AG04450 (cell line): ENCODE data around the gene CLDN1. TPM values are rescaled to one million over a fixed set of nuclear protein-coding genes. Genes with fewer than 3 reads are reported as not detected.

Experiments used
- CTCF ChIA-PET: fragments of 300-600, 350-600 bp; formaldehyde crosslinking; extraction: SDS; loops from one replicate; lab custom pipeline; 2022; ENCODE audit warnings: antibody characterized with exemption, inconsistent platforms; lab: Charles Lee
- POLR2A ChIA-PET: fragments of 350-600 bp; formaldehyde crosslinking; extraction: SDS; loops from one replicate; lab custom pipeline; 2021; ENCODE audit warnings: antibody characterized with exemption, inconsistent platforms; lab: Yijun Ruan, JAX
- DNase-seq: peaks from one replicate; pipeline ENCODE4 v3.0.0-alpha.2; 2011; ENCODE audit warnings: low read depth, low spot score
- H3K27ac ChIP-seq: one replicate; pipeline ENCODE4 v1.5.1; 2012; ENCODE audit warnings: low read depth, low read length, control low read depth
- H3K27me3 ChIP-seq: one replicate; pipeline ENCODE4 v1.6.0; 2012; ENCODE audit warnings: low read length; ENCODE audit not compliant: control insufficient read depth, insufficient read depth
- H3K4me3 ChIP-seq: 2 replicates; pipeline ENCODE4 v1.5.1; 2011; ENCODE audit warnings: mild to moderate bottlenecking, low read depth, low read length, control low read depth
- H3K9me3 ChIP-seq: 2 replicates; pipeline ENCODE4 v1.5.1; 2012; ENCODE audit warnings: low read length; ENCODE audit not compliant: control insufficient read depth, insufficient read depth
- polyA minus RNA-seq: library from RNA; depleted of rRNA, polyadenylated mRNA; stranded (reverse); fragments of >200 nt; gene quantifications from 2 replicates; pipeline ENCODE4 v1.2.3, GENCODE V29; 2011; rRNA and poly(A)+ RNA removed
- polyA plus RNA-seq: library from polyadenylated mRNA; depleted of rRNA; stranded (reverse); fragments of >200 nt; gene quantifications from 2 replicates; pipeline ENCODE4 v1.2.3, GENCODE V29; 2011; rRNA removed
- TF ChIP-seq, protein P1 (sequence below): IDR thresholded peaks from 2 replicates; pipeline ENCODE4 v1.5.1; 2011; ENCODE audit warnings: low read depth, low read length, control low read depth, inconsistent platforms

The CLDN1 gene, protein sequence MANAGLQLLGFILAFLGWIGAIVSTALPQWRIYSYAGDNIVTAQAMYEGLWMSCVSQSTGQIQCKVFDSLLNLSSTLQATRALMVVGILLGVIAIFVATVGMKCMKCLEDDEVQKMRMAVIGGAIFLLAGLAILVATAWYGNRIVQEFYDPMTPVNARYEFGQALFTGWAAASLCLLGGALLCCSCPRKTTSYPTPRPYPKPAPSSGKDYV
- polyA plus RNA-seq (9.6 and 9.8 TPM in 2 replicates), polyA minus RNA-seq (9.7 and 9.8 TPM in 2 replicates)

DNA sequence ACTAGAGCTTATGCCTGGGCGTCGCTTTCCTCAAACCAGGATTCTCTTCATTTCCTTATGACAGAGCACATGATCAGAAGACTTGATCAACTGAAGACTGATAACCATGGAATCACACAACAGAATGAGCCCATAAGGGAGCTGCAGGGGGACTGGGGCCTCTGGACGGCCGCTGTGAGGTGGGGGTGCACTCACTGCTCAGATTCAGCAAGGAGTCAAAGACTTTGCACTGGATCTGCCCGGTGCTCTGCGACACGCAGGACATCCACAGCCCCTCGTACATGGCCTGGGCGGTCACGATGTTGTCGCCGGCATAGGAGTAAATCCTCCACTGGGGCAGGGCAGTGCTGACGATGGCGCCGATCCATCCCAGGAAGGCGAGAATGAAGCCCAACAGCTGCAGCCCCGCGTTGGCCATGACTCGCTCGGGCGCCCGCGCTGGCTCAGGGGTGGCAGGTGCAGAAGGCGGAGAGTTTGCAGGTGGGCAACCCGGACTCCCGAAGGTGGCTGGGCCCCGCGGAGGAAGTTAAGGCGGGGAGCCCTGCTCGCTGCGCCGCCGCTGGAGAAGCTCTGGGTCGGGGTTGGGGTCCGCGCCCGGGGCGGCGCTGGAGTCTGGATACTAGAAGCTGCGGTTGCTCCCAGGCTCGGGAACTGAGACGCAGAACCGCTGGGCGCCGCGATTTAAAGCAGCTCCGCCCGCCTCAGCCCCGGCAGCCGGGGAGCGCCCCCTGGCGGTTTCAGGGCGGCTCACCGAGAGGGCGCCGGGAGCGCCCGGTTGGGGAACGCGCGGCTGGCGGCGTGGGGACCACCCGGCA lies at the start of gene CLDN1:
Gene CLDN1 (minus strand): TSS at position 658 of the 815 bp plus-strand sequence. CDS start 240 bp downstream, at position 418.
- POLR2A ChIA-PET: no interaction called here
- H3K4me3 ChIP-seq: peak within 1 kb of the TSS; percentile 67
- peak; percentile 39 for DNase-seq
- CTCF ChIA-PET: interaction anchor here (0.5 to 5.2 kb wide), 75 partner anchors 8 to 728 kb away, joined by 3 to 105 read pairs (median 5); partner anchors contain the start of gene P3H2
- H3K27me3 ChIP-seq: no peaks in the 10 kb centered on the region
- TF ChIP-seq, protein P1, sequence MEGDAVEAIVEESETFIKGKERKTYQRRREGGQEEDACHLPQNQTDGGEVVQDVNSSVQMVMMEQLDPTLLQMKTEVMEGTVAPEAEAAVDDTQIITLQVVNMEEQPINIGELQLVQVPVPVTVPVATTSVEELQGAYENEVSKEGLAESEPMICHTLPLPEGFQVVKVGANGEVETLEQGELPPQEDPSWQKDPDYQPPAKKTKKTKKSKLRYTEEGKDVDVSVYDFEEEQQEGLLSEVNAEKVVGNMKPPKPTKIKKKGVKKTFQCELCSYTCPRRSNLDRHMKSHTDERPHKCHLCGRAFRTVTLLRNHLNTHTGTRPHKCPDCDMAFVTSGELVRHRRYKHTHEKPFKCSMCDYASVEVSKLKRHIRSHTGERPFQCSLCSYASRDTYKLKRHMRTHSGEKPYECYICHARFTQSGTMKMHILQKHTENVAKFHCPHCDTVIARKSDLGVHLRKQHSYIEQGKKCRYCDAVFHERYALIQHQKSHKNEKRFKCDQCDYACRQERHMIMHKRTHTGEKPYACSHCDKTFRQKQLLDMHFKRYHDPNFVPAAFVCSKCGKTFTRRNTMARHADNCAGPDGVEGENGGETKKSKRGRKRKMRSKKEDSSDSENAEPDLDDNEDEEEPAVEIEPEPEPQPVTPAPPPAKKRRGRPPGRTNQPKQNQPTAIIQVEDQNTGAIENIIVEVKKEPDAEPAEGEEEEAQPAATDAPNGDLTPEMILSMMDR: peak; percentile 85
- H3K27ac ChIP-seq: no peak within 1 kb of the TSS
- H3K9me3 ChIP-seq: no peaks in the 10 kb centered on the region

DNA sequence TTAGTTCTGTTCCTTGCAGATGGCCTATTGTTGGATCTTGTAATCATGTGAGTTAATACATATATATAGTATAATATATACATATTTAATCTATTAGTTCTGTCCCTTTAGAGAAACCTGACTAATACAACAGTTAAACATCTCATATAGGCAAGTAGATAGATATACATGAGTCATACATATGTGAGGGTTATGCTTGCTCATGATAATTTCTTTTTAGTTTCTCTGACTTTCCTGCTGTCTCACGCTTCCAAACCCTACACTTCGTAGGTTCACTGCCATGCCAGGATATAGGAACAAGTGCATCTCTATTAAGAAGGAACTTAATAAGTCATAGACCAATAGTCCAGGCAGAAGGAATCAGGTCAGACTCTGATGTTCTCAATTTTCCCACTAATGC lies 48.9 kb upstream of the CLDN1 start:
- CTCF ChIA-PET: no interaction called here
- Histone ChIP-seq H3K27me3 (no peaks in the 10 kb centered on the region), H3K4me3 (no peak overlapping the region), H3K9me3 (no peaks in the 10 kb centered on the region), H3K27ac (no peak overlapping the region)
- TF ChIP-seq, protein P1: no peak
- POLR2A ChIA-PET: no interaction called here
- no peak for DNase-seq

DNA sequence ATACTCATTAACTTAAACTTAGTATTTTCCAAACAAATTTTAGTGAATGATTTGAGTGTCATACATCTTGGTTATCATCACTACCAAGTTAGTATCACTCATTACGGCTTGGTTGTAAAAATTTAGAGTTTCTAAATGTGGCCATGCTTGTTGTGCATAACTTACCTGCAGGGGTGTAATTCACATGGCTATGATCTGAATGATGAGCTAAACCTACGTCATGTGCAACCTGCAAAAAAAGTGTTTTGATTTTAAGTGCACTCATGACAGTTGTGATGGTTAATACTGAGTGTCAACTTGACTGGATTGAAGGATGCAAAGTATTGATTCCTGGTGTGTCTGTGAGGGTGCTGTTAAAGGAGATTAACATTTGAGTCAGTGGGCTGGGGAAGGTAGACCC lies 48.1 kb upstream of the CLDN1 start:
- ChIA-PET POLR2A (no interaction called here), CTCF (interaction anchor here (1.2 to 2.4 kb wide), 3 partner anchors 18 to 409 kb away, joined by 3 to 5 read pairs (median 5); partner anchors contain the start of gene CLDN1)
- no peak overlapping the region for H3K4me3 ChIP-seq
- TF ChIP-seq, protein P1: no peak
- no peaks in the 10 kb centered on the region for H3K27me3 ChIP-seq
- no peaks in the 10 kb centered on the region for H3K9me3 ChIP-seq
- no peak for DNase-seq
- no peak overlapping the region for H3K27ac ChIP-seq

DNA sequence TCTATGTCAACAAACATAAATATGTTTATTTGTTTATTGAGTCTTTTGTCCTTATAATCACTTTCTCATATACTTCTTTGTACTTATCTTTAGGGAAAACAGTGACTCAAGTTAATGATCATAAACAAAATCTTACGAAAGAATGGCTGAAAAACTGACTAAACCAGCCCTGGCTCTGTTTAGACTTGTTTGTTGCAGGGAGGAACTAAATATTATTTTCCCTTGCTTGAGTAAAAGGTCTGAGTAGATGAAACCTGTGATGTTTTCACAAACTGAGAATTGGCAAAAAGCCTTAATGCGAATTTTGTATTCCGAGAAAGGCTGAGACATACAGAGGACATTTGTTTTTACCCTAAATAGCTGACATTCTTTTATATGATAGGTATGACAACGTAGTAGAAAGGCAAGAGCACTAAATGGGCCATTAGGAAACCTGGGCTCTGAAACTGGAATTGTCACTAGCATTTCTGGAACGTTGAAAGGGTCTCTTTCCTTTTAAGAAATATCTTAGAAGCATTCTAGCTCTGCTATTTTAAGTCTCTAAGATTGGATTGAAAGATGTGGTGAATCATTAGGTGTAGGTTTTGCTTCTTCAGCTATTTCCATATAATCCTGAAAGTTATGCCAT lies 47.5 kb upstream of the CLDN1 start:
- DNase-seq: no peak
- no peaks in the 10 kb centered on the region for H3K9me3 ChIP-seq
- H3K4me3 ChIP-seq: no peak overlapping the region
- H3K27ac ChIP-seq: no peak overlapping the region
- CTCF ChIA-PET: interaction anchor here (1.2 to 2.4 kb wide), 3 partner anchors 17 to 408 kb away, joined by 3 to 5 read pairs (median 5); partner anchors contain the start of gene CLDN1
- TF ChIP-seq, protein P1: no peak
- no peaks in the 10 kb centered on the region for H3K27me3 ChIP-seq
- POLR2A ChIA-PET: interaction anchor here (0.6 kb wide), 1 partner anchor 217 kb away, joined by 3 read pairs; no protein-coding TSS in a partner anchor
